ENCODE measurements around the gene WASF2.
"Not testable (repeated sequence)": the region's sequence is repeated elsewhere in the genome, so short reads cannot be mapped to it uniquely, and the experiment has no call there.

WASF2 gene, protein sequence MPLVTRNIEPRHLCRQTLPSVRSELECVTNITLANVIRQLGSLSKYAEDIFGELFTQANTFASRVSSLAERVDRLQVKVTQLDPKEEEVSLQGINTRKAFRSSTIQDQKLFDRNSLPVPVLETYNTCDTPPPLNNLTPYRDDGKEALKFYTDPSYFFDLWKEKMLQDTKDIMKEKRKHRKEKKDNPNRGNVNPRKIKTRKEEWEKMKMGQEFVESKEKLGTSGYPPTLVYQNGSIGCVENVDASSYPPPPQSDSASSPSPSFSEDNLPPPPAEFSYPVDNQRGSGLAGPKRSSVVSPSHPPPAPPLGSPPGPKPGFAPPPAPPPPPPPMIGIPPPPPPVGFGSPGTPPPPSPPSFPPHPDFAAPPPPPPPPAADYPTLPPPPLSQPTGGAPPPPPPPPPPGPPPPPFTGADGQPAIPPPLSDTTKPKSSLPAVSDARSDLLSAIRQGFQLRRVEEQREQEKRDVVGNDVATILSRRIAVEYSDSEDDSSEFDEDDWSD

DNA sequence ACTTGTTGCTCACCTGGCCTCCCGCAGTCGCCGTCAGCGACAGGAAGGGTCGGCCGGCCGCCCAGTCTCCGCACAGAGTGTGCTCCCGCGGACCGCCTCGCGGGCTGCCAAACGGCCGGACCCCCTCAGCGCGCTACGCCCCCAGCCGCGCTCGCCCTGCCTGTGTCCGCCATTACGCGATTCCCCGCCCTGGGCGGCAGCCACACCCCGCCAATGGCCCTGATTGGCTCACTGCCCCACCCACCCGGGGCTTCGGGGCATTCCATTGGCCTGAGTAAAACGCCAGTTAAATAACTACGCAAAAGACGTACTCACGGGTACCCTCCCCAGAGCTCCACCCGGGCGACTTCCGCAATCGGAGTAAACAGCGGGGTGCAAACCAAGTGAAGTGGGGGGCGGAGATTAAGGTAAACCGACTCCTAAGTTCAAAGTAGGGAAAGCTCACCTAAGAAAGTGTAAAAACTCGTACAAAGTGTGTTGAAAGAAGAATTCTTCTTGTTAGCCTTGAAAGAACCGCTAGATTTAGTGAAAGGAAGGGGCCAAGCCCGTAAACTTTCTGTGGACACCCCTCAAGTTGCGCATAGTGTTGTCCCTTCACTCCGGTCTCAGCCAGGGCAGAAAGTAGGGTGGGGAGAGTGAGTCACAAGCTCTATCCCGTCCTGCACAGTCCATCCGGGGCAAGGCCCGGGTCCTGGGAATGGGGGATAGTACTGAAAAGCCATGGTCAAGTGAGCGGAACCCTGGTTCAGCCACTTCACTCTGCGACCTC, at the start of gene WASF2:
TSS of gene WASF2 (minus strand) at position 195 of the 769 bp plus-strand sequence. CDS start 61,277 bp downstream, outside the sequence.
- DNase-seq = no peak

DNA sequence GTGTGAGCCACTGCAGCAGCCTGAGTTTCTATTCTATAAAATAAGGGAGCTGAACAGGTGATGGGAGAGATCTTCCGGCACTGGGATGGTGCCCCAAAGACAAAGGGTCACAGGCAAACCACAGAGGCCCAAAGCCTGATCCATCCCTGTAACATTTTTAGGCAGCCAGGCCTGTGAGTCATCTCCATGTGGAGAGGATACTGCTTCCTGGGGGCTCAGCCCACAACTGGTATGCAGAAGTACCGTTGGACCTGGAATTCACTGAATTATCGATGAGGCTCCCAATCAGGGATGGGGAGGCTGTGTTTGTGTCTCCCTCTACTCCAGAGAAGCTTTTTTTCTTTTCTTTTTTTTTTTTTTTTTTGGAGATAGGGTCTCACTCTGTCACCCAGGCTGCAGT, 48.8 kb upstream of the WASF2 start:
- DNase-seq = no peak

DNA sequence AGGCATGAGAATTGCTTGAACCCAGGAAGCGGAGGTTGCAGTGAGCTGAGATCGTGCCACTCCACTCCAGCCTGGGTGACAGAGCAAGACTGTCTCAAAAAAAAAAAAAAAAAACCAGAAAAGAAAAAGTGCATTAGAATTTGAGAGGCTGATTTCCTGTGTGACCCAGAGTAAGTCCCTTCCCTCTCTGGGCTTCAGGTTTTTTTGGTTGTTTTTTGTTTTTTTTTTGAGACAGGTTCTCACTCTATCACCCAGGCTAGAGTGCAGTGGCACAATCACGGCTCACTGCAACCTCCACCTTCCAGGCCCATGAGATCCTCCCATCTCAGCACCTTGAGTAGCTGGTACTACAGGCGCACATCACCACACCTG, 48.3 kb upstream of the WASF2 start:
- not testable (repeated sequence) for DNase-seq

DNA sequence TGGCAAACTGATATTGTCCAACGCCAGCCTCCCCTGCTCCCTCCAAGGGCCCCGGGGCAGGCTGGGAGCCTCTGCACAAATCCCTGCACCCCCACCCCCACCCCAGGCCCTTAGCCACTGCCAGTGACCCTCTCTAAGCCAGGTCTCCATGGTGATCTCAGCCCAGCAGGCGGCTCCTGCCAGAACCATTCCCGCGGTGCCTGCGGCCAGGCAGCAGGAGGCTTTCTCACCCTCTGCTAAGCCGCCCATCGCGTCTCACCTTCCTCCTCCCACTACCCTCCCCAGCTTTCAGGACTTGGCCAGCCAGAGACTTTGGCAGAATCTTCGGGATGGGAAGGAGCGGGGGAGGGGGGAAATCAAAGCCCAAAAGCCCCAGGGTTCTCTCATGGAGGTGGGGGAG, 46.8 kb upstream of the WASF2 start:
- no peak for DNase-seq

DNA sequence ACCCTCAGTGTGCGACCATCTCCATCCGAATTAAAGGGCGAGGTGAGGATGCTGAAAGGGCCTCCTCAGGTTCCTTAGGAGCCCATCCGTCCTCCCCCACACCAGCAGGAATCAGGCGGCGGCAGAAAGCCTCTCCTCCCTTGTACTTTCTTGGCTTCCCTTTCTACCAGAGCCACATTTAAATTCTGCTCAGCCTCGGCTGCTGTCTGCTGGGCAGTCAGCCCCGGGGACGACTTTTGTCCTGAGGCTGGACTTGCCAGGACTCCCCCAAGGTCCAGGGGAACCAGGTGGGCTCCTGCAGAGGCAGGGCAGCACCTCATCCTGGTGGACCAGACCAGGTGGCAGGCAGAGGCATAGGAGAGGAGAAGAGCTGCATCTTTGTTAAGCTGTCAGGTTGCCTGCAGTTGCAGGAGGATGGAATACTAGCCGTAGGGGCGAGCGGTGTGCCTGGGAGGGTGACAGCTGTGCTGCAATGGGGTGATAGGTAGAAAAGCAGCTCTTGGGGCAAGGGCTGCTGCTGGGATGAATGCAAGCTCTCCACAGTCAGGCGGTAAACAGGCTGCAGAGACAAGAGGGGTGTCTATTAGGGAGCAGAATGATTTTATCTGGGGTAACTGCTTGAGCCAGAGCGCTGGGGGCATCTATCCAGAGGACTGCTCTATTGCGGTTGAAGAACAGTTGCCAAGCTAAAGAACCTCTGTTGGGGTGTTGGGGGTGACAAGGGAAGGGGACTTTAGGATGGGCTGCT, 46.2 kb upstream of the WASF2 start:
- DNase-seq = no peak

DNA sequence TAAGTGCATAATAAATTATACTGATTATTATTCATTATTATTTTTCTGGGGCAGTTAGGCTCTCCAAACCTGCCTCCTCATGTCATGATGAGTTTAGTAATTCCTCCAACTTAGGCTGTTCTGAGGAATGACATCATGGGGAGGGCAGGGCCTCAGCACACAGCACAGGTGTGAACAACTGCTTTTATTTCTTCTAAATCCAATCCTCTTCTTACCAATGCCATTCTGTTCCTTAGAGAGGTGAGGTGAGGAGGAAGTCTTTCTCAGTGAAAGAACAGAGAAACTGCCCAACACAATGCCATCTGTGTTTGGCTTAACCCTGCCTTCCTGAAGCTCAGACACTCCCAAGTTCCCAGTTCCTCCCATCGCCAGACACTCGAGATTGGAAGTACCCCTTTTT, 45.4 kb upstream of the WASF2 start:
- DNase-seq = no peak

DNA sequence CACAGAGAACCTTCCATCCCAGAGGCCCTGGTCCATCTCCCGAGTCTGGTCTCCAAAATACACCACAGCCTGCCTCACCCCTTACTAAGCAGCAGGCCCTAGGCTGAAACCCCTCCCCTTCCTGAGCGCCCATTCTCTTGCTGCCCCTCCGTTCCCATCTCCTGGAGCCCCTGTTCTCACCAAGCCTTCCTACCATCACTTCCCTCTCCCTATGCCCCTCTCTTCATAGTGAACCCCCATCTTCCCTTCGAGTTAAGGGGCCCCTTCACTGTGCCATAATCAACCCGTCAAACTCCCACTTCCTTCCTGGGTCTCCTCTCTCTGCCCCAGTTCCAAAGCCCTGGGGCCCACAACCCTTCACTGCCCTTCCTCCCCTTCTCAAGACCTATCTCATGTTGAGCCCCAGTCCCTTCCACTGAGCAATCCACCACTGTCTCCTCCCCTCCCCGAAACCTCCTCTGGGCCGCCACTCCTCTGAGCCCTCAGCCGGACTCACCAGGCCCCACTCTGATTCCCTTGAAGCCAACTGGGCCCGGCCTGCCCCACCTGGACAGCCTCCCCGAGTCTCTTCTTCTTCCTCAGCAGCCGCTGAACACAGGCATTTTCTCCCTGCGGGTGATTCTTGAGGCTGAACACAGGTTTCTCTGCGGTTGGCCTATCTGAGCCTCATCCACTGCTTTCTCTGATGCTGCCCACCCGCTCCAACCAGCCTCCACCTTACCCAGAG, 42.2 kb upstream of the WASF2 start:
- DNase-seq = no peak

DNA sequence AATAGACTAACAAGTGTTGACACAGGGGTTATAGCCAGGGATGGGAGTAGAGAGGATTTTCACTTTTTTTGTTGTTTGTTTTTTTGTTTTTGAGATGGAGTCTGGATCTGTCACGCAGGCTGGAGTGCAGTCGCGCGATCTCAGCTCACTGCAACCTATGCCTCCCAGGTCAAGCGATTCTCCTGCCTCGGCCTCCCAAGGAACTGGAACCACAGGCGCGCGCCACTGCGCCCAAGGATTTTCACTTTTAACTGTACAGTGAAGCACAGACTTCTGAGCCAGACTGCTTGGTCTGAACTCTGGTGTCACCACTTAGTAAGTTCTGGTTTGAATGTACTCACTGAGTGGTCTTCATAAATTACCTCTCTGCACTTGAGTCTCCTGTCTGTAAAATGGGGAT, 40.2 kb upstream of the WASF2 start:
- no peak for DNase-seq

DNA sequence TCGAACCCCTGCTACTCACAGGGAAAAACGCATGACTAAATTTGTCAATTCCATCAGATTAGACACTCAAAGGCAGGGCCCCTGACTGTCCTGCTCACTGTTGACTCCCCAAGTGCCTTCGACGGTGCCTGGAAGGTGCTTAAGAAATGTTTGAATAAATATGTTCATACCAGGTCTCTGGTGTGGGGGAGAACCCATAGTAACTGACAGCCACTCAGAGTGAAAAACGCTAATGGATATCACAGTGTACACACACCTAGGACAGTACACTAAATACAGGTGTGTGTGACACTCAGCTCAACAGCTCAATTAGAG, 39.7 kb upstream of the WASF2 start:
- no peak for DNase-seq

DNA sequence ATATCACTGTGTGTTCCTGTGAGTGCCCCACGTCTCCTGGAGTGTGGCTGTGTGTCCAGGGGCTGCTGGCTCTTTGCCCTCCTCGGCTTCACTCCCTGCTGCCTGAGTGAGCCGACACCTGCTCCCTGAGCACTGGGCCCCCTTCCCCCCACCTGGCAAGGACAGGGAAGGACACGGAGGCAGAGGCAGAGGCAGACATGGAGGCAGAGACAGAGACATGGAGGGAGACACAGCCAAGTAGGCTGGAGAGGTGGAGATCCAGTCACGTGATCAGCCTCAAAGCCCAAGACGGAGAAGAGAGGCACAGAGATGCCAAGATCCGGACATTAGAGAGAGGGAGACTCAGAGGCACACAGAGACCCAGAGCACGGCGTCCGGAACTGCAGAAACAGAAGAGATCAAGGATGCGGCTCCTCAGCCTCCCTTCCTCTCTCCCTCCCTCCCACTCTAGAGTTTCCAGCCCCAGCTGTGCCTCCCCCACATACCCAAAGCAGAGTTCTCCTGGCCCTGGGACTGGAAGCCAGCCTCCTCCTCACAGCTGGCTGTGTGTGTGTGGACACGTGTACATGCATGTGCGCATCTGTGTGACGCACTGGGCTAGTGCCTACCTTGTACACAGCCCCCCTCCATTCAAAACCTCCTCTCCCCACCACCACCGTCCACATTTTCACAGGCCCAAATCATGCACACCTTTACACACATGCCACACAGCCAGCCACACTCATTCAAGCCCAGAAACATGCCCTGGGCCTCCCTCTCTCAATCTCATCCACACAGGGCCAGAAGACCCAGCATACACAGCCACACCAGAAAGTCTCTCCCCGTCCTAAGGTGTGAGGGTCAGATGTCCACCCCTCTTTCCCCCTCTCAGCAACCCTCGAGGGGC, 39.1 kb upstream of the WASF2 start:
- DNase-seq = no peak

DNA sequence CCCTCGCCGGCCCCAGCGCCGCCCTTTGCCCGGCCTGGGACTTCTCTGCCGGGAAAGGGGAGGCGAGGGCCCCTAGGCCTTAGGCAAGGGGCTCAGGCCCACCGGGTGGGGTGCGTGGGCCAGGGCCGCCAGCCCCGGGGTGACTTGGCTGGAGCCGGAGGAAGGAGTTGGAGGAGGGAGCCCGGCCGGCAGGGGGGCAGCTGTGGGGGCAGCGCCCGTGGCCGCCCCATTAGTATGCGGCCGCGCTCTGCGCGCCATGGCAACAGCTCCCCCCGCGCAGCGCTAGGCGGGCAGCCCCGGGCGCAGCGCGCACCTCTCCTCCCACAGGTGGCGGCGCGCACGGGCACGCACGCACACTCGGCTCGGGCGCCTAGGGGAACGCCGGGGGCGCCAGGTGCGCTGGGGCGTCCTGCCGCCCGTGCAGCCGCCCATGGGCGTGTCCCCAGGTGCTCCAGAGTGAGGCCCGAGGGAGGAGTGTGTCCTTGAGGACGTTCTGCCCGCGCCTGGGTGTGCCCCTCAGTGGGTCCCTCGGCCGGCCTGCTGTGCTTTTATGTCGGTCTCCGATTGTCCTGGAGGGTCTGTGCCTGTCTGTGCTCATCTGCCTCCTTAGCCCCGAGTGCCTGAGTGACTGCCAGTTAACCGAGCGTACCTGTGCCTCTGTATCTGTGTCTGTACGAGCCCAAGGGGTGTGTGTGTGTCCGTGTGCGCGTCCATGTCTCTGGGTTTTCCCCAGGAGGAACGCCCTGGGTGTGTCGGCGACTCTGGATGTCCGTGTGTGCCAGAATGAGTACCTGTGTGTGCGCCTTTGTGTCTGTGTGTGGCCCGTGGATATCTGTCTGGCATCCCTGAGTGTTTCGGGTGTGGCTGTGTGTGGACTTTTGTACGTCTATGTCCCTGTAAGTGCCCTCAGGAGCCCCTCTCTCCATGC, 38.2 kb upstream of the WASF2 start:
- no peak for DNase-seq

DNA sequence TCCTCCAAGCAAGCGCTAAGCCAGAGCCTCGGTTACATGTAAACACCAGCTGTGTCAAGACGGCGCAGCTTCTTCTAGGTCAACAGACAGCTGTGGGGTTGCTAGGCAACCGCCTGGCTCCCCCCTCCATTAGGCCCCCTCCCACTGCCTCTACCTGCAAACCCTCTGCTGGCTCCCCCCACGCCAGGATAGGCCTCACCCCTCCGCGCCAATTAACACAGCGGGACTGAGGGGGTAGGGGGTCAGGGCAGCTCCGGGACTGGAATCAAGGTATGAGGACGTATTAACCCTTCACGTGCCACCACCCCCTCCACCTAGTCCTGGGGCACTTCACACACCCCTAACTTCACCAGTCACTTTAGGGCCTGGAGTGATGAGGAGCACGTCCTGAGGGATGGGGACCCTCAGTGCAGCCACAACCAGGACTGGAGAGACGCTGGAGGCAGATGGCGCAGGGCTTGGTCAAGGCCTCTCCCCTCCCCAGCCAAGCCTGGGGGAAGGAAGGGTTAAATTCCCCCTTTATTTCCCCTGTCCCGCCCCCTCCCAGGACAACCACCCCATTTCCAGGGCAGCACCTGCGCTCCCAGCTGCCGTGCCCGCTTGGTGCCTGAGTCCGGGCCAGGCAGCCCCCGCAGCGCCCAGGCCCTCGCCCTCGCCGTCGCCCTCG, 37.4 kb upstream of the WASF2 start:
- no peak for DNase-seq

DNA sequence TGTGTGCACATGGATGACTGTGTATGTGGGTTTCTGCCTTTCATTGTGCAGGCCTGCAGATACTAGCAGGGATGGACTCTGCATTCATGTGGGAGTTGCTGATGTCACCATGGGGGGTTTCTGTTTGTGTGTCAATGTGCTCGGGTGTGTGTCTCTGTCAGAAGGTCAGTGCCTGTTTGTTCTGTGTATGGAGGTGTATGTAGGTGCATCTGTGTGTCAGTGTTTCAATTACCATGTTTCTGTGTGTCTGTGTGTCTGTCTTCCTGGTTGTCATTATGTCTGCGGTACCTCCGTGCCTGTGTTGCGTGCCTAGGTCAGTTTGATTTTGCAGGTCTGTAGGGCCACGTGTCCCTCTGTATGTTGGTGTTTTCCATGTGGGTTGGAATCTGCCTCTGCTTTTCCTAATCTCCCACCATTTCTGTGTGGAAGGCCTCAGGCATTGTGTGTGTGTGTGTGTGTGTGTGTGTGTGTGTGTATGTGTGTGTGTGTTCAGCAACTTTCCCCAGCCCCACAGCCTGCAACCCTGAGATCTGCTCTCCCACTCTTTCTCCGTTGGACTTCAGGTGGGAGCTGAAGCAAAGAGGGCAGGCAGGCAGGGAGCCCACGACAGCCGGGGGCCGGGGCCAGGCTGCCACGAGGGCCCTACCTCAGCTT, 36.7 kb upstream of the WASF2 start:
- DNase-seq = no peak

DNA sequence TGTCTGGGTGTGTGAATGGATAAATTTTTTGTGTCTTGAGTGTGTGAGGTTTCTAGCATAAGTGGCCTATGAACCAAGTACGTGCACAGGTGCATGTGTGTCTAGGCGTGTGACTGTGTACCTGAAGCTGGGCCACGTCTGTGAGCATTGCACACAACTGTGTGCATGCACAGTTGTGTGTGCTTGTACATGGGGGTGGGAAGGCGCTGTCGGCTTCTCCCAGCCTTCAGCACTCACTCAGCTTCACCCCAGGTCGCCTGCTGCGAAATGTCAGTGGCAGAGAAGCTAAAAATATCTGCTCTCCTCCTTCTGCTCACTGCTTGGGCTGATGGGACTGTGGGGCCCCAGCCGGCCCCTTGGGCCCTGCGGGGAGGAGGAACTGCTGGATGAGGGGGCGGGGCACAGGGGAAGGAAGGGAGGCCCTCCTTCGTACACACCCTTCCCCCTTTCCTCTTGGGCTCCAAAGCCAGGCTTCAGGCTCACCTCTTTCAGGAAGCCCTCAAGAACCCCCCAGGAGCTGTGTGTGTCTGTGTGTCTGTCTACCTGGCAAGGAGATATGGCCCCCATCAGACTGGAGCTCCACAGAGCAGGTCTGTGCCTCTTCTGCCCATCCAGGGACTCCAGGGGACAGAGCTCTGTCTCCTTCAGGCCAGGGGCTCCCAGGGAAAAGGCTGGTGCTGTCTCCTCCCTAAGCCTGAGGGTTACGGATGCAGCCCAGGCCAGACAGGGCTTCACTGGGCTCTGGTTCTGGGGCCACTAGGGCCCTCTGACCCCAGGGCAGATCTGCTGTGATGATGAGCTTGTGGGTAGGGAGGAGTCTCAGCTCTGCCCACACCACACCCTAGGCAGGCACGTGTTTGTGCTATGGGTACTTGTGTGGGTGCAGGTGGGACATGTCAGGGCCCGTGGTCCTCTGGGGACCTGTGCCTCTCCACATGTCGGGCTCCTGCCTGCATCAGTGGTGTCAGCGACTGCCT, 35.6 kb upstream of the WASF2 start:
- DNase-seq = no peak

DNA sequence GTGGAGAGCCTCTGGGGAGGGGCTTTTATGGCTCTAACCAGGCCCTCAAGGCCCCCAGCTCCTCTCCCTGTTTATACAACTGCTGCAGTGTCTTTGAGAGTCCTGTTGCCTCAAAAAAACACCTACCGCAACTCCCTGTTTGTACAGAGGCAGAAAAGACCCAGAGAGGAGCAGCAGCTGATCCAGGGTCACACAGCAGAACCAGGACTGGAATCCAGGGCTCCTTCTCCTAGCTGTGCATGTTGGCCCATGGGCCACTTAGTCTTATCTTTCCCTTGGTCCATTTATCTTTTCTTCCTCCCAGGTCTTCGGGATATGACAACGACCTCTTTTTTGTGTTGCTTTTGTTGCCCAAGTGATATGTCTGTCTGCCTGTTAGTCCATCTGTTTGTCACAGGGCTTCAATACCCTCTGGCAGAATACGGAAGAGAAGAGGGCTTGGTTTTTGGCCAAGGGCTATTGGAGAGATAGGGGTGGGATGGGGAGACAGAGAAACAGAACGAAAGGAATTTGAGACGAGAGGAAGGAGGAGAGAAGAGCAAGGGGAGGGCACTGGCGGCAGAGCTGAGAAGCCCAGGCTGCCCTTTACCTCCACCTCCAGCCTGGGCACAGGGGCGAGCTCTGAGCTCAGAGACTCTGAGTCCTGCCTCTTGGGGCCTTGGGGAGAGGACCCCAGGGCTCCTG, 33.5 kb upstream of the WASF2 start:
- DNase-seq = no peak

DNA sequence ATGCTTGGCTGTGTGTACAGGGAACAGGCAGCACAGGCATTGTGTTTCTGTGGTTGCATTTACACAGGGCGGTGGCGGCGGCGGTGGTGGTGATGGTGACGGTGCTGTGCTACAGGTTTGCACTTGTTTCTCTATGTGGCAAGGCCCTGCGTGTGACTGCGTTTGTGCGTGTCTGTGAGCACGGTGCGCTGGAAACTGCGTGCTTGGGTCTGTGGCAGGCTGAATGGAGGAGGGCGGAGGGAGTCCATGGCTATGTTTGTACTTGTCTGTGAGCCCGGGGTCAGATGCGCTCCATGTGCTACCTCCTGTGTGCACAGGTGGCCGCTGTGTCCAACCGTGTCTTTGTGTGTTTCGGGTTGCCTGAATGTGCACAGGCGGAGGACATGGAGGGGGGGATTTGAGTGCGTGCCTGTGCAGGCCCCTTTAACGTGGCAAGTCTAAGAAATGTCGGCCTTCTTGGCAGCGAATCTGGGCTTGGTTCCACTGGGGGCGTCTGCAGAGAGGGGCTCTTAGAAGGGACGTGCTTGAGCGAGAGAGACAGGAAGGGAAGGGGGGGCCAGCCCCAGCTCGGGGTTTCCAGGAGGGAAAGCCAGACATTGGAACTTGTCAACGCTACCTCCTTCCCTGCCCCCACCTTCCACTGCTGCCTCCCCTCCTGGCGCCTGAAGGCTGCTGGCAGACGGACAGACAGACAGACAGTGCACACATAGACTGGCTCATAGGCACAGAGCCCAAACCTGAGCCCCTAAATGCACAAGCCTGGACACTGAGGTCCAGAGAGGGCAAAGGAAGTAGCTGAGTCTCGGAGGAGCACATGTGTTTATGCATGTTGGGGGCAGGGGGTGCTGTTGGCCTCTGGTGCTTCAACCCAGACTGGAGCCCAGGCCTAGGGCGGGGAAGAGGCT, 32.7 kb upstream of the WASF2 start:
- DNase-seq = peak; percentile 72
